ENCODE measurements around the gene COPZ1. TPM values are rescaled to one million over a fixed set of nuclear protein-coding genes. Genes with fewer than 3 reads are reported as not detected.
A peak's percentile ranks its signal among the peaks of the same experiment; 100 is the strongest.

Gene COPZ1
- total and polyA plus RNA-seq, 2 donors (not counting 1 experiment from before 2014, with no cell fraction given) = 97.9 to 305 TPM

DNA sequence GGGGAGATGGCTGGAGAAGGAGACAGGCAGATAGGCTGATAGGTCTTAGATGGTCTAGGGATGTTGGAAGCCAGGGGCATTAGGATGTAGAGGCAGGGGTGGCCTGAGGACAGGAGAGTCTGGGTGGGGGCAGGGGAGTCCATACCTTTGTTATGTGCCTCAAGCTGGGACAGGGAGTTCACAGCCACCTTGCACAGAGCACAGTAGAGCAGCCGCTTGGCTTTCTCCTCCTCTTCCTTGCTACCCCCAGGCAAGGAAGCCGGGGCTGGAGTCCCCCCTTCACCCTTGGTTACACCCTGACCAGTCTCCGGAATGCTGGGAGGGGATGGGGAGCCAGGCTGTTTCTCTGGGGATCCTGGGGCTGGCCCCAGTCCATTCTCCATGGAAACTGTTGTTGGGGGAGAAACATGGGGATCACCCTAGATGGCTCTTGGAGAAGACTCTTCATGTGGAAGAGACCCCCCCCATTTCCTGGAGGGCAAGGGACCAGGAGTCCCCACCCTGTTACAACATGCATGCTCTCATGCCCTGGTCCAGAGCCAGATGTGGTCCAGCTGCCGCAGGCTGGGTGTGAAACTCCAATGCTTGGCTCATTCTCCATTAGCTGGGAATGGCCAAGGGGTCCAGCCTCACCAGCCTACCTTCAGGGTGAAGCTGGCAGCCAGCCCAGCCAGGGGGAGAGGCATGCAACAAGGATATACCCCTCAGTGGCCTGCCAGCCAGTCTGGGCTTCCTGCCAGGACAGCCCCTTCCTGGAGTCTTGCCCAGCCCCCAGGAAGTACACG, 46.6 kb downstream of the COPZ1 start:
- no peak overlapping the region for H2AFZ ChIP-seq (ENCODE audit: low read length)
- peak overlapping the region; percentile 33 for H3K4me2 ChIP-seq (ENCODE audit: extremely low read depth, insufficient read depth, low read length)
- DNase-seq (ENCODE audit: low read depth in 2 of 2) = peak in 1 of 2 donors; percentile 80

DNA sequence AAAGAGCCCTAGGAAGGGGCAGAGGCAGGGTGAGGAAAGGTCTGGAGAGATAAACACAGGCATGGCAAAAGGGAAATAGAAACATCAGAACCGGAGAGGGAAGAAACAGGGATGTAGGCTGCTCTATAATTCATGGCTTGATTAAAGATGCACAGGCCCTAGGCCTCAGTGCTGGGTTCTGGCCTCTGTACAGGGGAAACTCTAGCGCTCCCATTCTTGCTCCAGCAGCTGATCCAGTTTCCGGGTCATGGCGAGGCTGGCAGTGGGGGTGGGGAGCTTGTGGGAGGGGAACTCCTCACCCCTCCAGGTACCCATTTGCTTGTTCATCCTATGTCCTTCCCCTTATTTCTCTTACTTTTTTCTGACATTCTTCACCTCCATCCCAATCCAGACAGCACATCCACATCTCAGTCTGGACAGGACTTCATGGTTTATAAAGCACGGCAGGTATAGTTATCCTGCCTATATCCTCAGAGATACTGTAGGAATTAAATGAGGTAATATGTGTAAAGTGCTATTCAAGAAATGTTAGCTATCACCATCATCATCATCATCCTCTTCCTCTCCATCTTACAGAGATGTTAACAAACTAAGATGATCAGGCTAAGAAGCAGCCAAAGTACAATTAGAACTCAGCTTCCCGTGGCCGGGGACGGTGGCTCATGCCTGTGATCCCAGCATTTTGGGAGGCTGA, 47.3 kb downstream of the COPZ1 start:
- Histone ChIP-seq H4K20me1 (ENCODE audit: control insufficient read depth, extremely low read depth, insufficient read depth, low read length) (no peaks in the 10 kb centered on the region), H2AFZ (ENCODE audit: low read length) (no peak overlapping the region), H3K4me3 (replicated peaks in 1 of 4; ENCODE audit: control extremely low read depth in 1 of 4, insufficient read depth in 1 of 4, low read depth in 3 of 4, low read length in 4 of 4) (no peak overlapping the region), H3K9ac (ENCODE audit: insufficient read depth, low read length) (no peak overlapping the region), H3K4me2 (ENCODE audit: extremely low read depth, insufficient read depth, low read length) (peak overlapping the region; percentile 33), H3K27me3 (ENCODE audit: control insufficient read depth, insufficient read depth, low read length) (no peaks in the 10 kb centered on the region), H3K9me3 (ENCODE audit: control insufficient read depth, insufficient read depth, low read depth, low read length) (no peaks in the 10 kb centered on the region), H3K27ac (ENCODE audit: insufficient read depth, low read length) (no peak overlapping the region), H3K36me3 (ENCODE audit: control insufficient read depth, insufficient read depth, low read length) (no peaks in the 10 kb centered on the region), H3K4me1 (ENCODE audit: control insufficient read depth, extremely low read depth, insufficient read depth, low read length) (peaks cover 17% of the 10 kb centered on the region), H3K79me2 (ENCODE audit: control insufficient read depth, insufficient read depth, low read length) (no peaks in the 10 kb centered on the region)
- TF ChIP-seq, protein P1, sequence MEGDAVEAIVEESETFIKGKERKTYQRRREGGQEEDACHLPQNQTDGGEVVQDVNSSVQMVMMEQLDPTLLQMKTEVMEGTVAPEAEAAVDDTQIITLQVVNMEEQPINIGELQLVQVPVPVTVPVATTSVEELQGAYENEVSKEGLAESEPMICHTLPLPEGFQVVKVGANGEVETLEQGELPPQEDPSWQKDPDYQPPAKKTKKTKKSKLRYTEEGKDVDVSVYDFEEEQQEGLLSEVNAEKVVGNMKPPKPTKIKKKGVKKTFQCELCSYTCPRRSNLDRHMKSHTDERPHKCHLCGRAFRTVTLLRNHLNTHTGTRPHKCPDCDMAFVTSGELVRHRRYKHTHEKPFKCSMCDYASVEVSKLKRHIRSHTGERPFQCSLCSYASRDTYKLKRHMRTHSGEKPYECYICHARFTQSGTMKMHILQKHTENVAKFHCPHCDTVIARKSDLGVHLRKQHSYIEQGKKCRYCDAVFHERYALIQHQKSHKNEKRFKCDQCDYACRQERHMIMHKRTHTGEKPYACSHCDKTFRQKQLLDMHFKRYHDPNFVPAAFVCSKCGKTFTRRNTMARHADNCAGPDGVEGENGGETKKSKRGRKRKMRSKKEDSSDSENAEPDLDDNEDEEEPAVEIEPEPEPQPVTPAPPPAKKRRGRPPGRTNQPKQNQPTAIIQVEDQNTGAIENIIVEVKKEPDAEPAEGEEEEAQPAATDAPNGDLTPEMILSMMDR (conservative IDR thresholded peaks at IDR 0.05 in 1 of 2, IDR thresholded peaks at IDR 0.05 in 1 of 2; ENCODE audit: low read depth in 1 of 2, low read length in 2 of 2) = no peak
- TF ChIP-seq EZH2 (IDR thresholded peaks at IDR 0.05; ENCODE audit: low read length, missing control alignments) = no peak
- DNase-seq (ENCODE audit: low read depth in 2 of 2) = no peak

More for the DNA sequence above, 46.6 kb downstream of the COPZ1 start:
- peaks cover 17% of the 10 kb centered on the region for H3K4me1 ChIP-seq (ENCODE audit: control insufficient read depth, extremely low read depth, insufficient read depth, low read length)
- H4K20me1 ChIP-seq (ENCODE audit: control insufficient read depth, extremely low read depth, insufficient read depth, low read length) = no peaks in the 10 kb centered on the region
- H3K27me3 ChIP-seq (ENCODE audit: control insufficient read depth, insufficient read depth, low read length) = no peaks in the 10 kb centered on the region
- H3K27ac ChIP-seq (ENCODE audit: insufficient read depth, low read length) = no peak overlapping the region
- TF ChIP-seq, protein P1 (conservative IDR thresholded peaks at IDR 0.05 in 1 of 2, IDR thresholded peaks at IDR 0.05 in 1 of 2; ENCODE audit: low read depth in 1 of 2, low read length in 2 of 2) = no peak
- TF ChIP-seq EZH2 (IDR thresholded peaks at IDR 0.05; ENCODE audit: low read length, missing control alignments) = no peak
- no peaks in the 10 kb centered on the region for H3K79me2 ChIP-seq (ENCODE audit: control insufficient read depth, insufficient read depth, low read length)
- no peaks in the 10 kb centered on the region for H3K9me3 ChIP-seq (ENCODE audit: control insufficient read depth, insufficient read depth, low read depth, low read length)
- no peak overlapping the region for H3K9ac ChIP-seq (ENCODE audit: insufficient read depth, low read length)
- H3K4me3 ChIP-seq (replicated peaks in 1 of 4; ENCODE audit: control extremely low read depth in 1 of 4, insufficient read depth in 1 of 4, low read depth in 3 of 4, low read length in 4 of 4) = no peak overlapping the region
- H3K36me3 ChIP-seq (ENCODE audit: control insufficient read depth, insufficient read depth, low read length) = no peaks in the 10 kb centered on the region
